ENCODE results near the gene NEB. TPM values are rescaled to one million over a fixed set of nuclear protein-coding genes. Genes with fewer than 3 reads are reported as not detected.
A peak's percentile ranks its signal among the peaks of the same experiment; 100 is the strongest.

NEB gene
- total and polyA plus RNA-seq, 12 donors: 3.0 to 32.5 (median 7.6) TPM

- no peak for DNase-seq
- intact Hi-C loops (cut with DNase I): no loop called here
- TF ChIP-seq POLR2A (IDR thresholded peaks at IDR 0.05) (no peak), CTCF (IDR thresholded peaks at IDR 0.05) (no peak)
- Histone ChIP-seq H3K36me3 (replicated peaks in 1 of 2) (no peaks in the 10 kb centered on the region), H3K27ac (no peak overlapping the region), H3K9me3 (replicated peaks in 1 of 3) (no peaks in the 10 kb centered on the region), H3K4me1 (replicated peaks in 1 of 2) (no peaks in the 10 kb centered on the region), H3K4me3 (no peak overlapping the region), H3K27me3 (no peaks in the 10 kb centered on the region)
- 90 to 97% (median 94%) methylated on average over 3 of the region's 3 CpGs for WGBS, 4 donors
These were observed 38.5 kb downstream of the NEB start for GRCh38 chr2:151695778-151696177.

- no peak overlapping the region for H3K27ac ChIP-seq
- H3K4me1 ChIP-seq (replicated peaks in 1 of 2): no peaks in the 10 kb centered on the region
- intact Hi-C loops (cut with DNase I): no loop called here
- WGBS, 4 donors: 93 to 97% (median 95%) methylated on average over 1 of the region's 1 CpG
- no peak for DNase-seq
- H3K9me3 ChIP-seq (replicated peaks in 1 of 3): no peaks in the 10 kb centered on the region
- TF ChIP-seq POLR2A (IDR thresholded peaks at IDR 0.05) (no peak), CTCF (IDR thresholded peaks at IDR 0.05) (peak in 4 of 6 experiments; percentile 19 to 33 (median 26))
- H3K4me3 ChIP-seq: no peak overlapping the region
- no peaks in the 10 kb centered on the region for H3K27me3 ChIP-seq
- no peaks in the 10 kb centered on the region for H3K36me3 ChIP-seq (replicated peaks in 1 of 2)
These were observed 42.6 kb downstream of the NEB start for GRCh38 chr2:151691631-151692030.

GRCh38 chr2:151688719-151689118 is 45.6 kb downstream of the NEB start:
- Histone ChIP-seq H3K9me3 (replicated peaks in 1 of 3) (no peaks in the 10 kb centered on the region), H3K36me3 (replicated peaks in 1 of 2) (no peaks in the 10 kb centered on the region), H3K27me3 (no peaks in the 10 kb centered on the region), H3K27ac (no peak overlapping the region), H3K4me1 (replicated peaks in 1 of 2) (no peaks in the 10 kb centered on the region), H3K4me3 (no peak overlapping the region)
- no peak for DNase-seq
- intact Hi-C loops (cut with DNase I): no loop called here
- 76 to 84% (median 80%) methylated on average over 2 of the region's 2 CpGs for WGBS, 4 donors
- TF ChIP-seq POLR2A (IDR thresholded peaks at IDR 0.05): no peak
- TF ChIP-seq CTCF (IDR thresholded peaks at IDR 0.05): no peak

GRCh38 chr2:151682459-151683003 is 51.7 kb downstream of the NEB start:
- WGBS, 4 donors: 64 to 67% (median 66%) methylated on average over 4 of the region's 4 CpGs
- DNase-seq: no peak
- no peaks in the 10 kb centered on the region for H3K9me3 ChIP-seq (replicated peaks in 1 of 3)
- H3K4me3 ChIP-seq: no peak overlapping the region
- no peaks in the 10 kb centered on the region for H3K4me1 ChIP-seq (replicated peaks in 1 of 2)
- no peaks in the 10 kb centered on the region for H3K36me3 ChIP-seq (replicated peaks in 1 of 2)
- intact Hi-C loops (cut with DNase I): no loop called here
- no peak for TF ChIP-seq POLR2A (IDR thresholded peaks at IDR 0.05)
- H3K27me3 ChIP-seq: no peaks in the 10 kb centered on the region
- no peak overlapping the region for H3K27ac ChIP-seq

- Histone ChIP-seq H3K4me1 (replicated peaks in 1 of 2) (no peaks in the 10 kb centered on the region), H3K4me3 (no peak overlapping the region), H3K9me3 (replicated peaks in 1 of 3) (no peaks in the 10 kb centered on the region), H3K27me3 (no peaks in the 10 kb centered on the region), H3K36me3 (replicated peaks in 1 of 2) (no peaks in the 10 kb centered on the region), H3K27ac (no peak overlapping the region)
- TF ChIP-seq CTCF (IDR thresholded peaks at IDR 0.05) (no peak), POLR2A (IDR thresholded peaks at IDR 0.05) (no peak)
- intact Hi-C loops (cut with DNase I): no loop called here
- no peak for DNase-seq
- WGBS, 4 donors: 72 to 84% (median 80%) methylated on average over 3 of the region's 3 CpGs
These were observed 53.2 kb downstream of the NEB start for GRCh38 chr2:151681051-151681450.
